Thyroid gland (tissue), 4 donors: Measurements from ENCODE around the gene RASGRP3. TPM values are rescaled to one million over a fixed set of nuclear protein-coding genes. Genes with fewer than 3 reads are reported as not detected.

Experiments
- DNase-seq, 2 donors: peaks; one replicate each; pipeline ENCODE4 v3.0.0-alpha.2; 2019
- H3K27ac ChIP-seq, 3 donors: fragments of 200-600 bp; sonication (generic); 1 replicate in 2 of 3; 2 replicates in 1 of 3; pipeline ENCODE4 v1.5.1; 2016 to 2019; ENCODE audit warnings: mild to moderate bottlenecking in 1 of 3, moderate library complexity in 1 of 3
- H3K27me3 ChIP-seq: fragments of 200-600 bp; sonication (generic); one replicate; pipeline ENCODE4 v1.5.1; 2019
- H3K36me3 ChIP-seq, 2 donors: fragments of 200-600 bp; sonication (generic); one replicate each; pipeline ENCODE4 v1.5.1; 2016 to 2019
- H3K4me1 ChIP-seq, 2 donors: fragments of 200-600 bp; sonication (generic); one replicate each; pipeline ENCODE4 v1.5.1; 2017 to 2019
- H3K4me3 ChIP-seq, 3 donors: fragments of 200-600 bp; sonication (generic); replicated peaks in 1 of 3; 1 replicate in 2 of 3; 2 replicates in 1 of 3; pipeline ENCODE4 v1.5.1; 2016; ENCODE audit warnings: mild to moderate bottlenecking in 1 of 3
- H3K9me3 ChIP-seq: fragments of 200-600 bp; sonication (generic); one replicate; pipeline ENCODE4 v1.5.1; 2017
- CTCF ChIP-seq, 6 experiments: fragments of 200-600 bp in 3 of 6; fragments of 450-650 bp in 3 of 6; sonication (generic) in 3 of 6; IDR thresholded peaks; one replicate each; pipeline ENCODE4 v1.5.1; 2016 to 2019; ENCODE audit warnings: antibody characterized with exemption in 6 of 6, mild to moderate bottlenecking in 2 of 6, inconsistent platforms in 1 of 6, moderate library complexity in 1 of 6
- POLR2A ChIP-seq, 2 donors: fragments of 450-650 bp; IDR thresholded peaks; one replicate each; pipeline ENCODE4 v1.6.1; 2017; ENCODE audit warnings: antibody characterized with exemption in 2 of 2, mild to moderate bottlenecking in 2 of 2, moderate library complexity in 1 of 2
- WGBS, 2 donors: methylation state at CpG; one replicate each; pipeline ENCODE4 v1.1.5; 2017; 5-methylcytosine and 5-hydroxymethylcytosine counted together
- intact Hi-C: fragments of 100-400 bp; cut with DNase I; formaldehyde crosslinking; loops from one replicate; pipeline ENCODE4 v1.15.1; 2023
- total RNA-seq, 4 donors: library from RNA; depleted of rRNA; stranded (reverse); fragments of >200 nt; gene quantifications; one replicate each; pipeline ENCODE4 v1.2.3, GENCODE V29; 2016

The RASGRP3 gene
- total RNA-seq, 4 donors from 2014 or later = 30.9 to 46.9 (median 34.8) TPM

DNA sequence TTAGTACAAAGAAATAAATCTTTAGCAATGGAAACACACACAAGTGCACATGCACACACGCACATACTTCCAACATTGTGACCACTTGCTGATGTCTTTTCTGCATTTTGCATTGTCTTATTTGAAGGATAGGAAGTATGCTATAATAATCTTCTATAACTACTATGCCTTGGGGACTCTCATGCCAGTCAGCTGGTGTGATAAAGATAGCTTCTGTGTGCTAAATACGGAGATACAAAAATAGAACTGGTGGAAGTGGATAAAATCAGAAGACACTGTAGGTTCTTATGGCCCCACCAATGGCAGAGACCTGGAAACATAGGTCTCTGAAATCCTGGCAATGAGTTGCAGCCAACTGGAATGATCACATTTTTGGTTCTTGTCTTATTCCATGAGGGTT, 31.5 kb upstream of the RASGRP3 start:
- no peak for DNase-seq
- WGBS, 2 donors = 76 to 85% methylated on average over 2 of the region's 2 CpGs

GRCh38 chr2:33448220-33448899, 28.1 kb upstream of the RASGRP3 start:
- Histone ChIP-seq H3K27me3 (no peaks in the 10 kb centered on the region), H3K27ac (no peak overlapping the region), H3K36me3 (no peaks in the 10 kb centered on the region), H3K4me3 (no peak overlapping the region), H3K4me1 (no peaks in the 10 kb centered on the region), H3K9me3 (no peaks in the 10 kb centered on the region)
- WGBS, 2 donors = 42 to 64% methylated on average over 2 of the region's 2 CpGs
- DNase-seq = no peak
- TF ChIP-seq CTCF (IDR thresholded peaks at IDR 0.05) (no peak), POLR2A (IDR thresholded peaks at IDR 0.05) (no peak)
- intact Hi-C loops = no loop called here

More for the DNA sequence above, 31.5 kb upstream of the RASGRP3 start:
- no peak overlapping the region for H3K4me3 ChIP-seq
- H3K36me3 ChIP-seq = no peaks in the 10 kb centered on the region
- H3K9me3 ChIP-seq = no peaks in the 10 kb centered on the region
- H3K4me1 ChIP-seq = no peaks in the 10 kb centered on the region
- TF ChIP-seq CTCF (IDR thresholded peaks at IDR 0.05) (no peak), POLR2A (IDR thresholded peaks at IDR 0.05) (no peak)
- intact Hi-C loops = no loop called here
- H3K27me3 ChIP-seq = no peaks in the 10 kb centered on the region
- H3K27ac ChIP-seq = no peak overlapping the region

DNA sequence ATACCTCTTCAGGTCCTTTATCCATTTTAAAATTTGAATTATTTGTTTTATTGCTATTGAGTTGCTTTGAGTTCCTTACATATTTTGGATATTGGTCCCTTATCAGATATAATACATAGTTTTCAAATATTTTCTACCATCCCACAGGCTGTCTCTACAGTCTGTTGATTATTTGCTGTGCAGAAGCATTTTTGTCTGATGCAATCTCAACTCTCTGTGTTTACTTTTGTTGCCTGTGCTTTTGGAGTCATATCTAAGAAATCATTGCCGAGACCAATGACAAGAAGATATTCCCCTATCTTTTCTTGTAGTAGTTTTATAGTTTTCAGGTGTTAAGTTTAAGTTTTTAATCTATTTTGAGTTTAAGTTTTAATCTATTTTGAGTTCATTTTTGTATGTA, 25.2 kb upstream of the RASGRP3 start:
- Histone ChIP-seq H3K9me3 (no peaks in the 10 kb centered on the region), H3K4me1 (no peaks in the 10 kb centered on the region), H3K27me3 (no peaks in the 10 kb centered on the region), H3K4me3 (no peak overlapping the region), H3K36me3 (no peaks in the 10 kb centered on the region), H3K27ac (no peak overlapping the region)
- no peak for DNase-seq
- WGBS, 2 donors = 0% methylated on average over 1 of the region's 1 CpG
- intact Hi-C loops = no loop called here
- TF ChIP-seq POLR2A (IDR thresholded peaks at IDR 0.05) (no peak), CTCF (IDR thresholded peaks at IDR 0.05) (no peak)

- H3K27ac ChIP-seq = no peak overlapping the region
- H3K36me3 ChIP-seq = no peaks in the 10 kb centered on the region
- H3K27me3 ChIP-seq = no peaks in the 10 kb centered on the region
- H3K9me3 ChIP-seq = no peaks in the 10 kb centered on the region
- intact Hi-C loops = no loop called here
- no peak for DNase-seq
- no peaks in the 10 kb centered on the region for H3K4me1 ChIP-seq
- no peak for TF ChIP-seq CTCF (IDR thresholded peaks at IDR 0.05)
- TF ChIP-seq POLR2A (IDR thresholded peaks at IDR 0.05) = no peak
- WGBS, 2 donors = 93 to 95% methylated on average over 1 of the region's 1 CpG
- no peak overlapping the region for H3K4me3 ChIP-seq
Observed at GRCh38 chr2:33451825-33452224, 24.6 kb upstream of the RASGRP3 start.

GRCh38 chr2:33452545-33452944, 23.9 kb upstream of the RASGRP3 start:
- H3K27me3 ChIP-seq = no peaks in the 10 kb centered on the region
- DNase-seq = no peak
- no peaks in the 10 kb centered on the region for H3K36me3 ChIP-seq
- no peak for TF ChIP-seq CTCF (IDR thresholded peaks at IDR 0.05)
- TF ChIP-seq POLR2A (IDR thresholded peaks at IDR 0.05) = no peak
- intact Hi-C loops = no loop called here
- no peak overlapping the region for H3K27ac ChIP-seq
- H3K4me3 ChIP-seq = no peak overlapping the region
- H3K4me1 ChIP-seq = no peaks in the 10 kb centered on the region
- no peaks in the 10 kb centered on the region for H3K9me3 ChIP-seq
